ENCODE results near the gene OR10A6. TPM values are rescaled to one million over a fixed set of nuclear protein-coding genes. Genes with fewer than 3 reads are reported as not detected.

OR10A6 gene
- total and polyA plus RNA-seq, 2 donors (not counting 1 experiment from before 2014, with no cell fraction given) = not detected

- intact Hi-C loops (cut with micrococcal nuclease) = no loop called here
- Histone ChIP-seq H3K9ac (ENCODE audit: low read length) (no peak overlapping the region), H3K27me3 (replicated peaks in 1 of 4; ENCODE audit: control extremely low read depth in 1 of 4, control insufficient read depth in 3 of 4, insufficient read depth in 4 of 4, low read length in 3 of 4) (peaks cover 0 to 5% (median 0%) of the 10 kb centered on the region in 4 experiments), H3K27ac (ENCODE audit: low read length in 2 of 2) (no peak overlapping the region), H3K4me1 (ENCODE audit: control insufficient read depth in 2 of 2, insufficient read depth in 2 of 2, low read length in 2 of 2) (no peaks in the 10 kb centered on the region), H3K4me2 (replicated peaks; ENCODE audit: low read depth, low read length, poor library complexity, severe bottlenecking) (no peak overlapping the region), H3K79me2 (ENCODE audit: control insufficient read depth, insufficient read depth, low read length) (no peaks in the 10 kb centered on the region), H3K9me3 (ENCODE audit: control extremely low read depth in 1 of 3, control insufficient read depth in 2 of 3, insufficient read depth in 1 of 3, low read length in 2 of 3) (peaks cover 0 to 1% (median 0%) of the 10 kb centered on the region in 3 donors), H2AFZ (ENCODE audit: insufficient read depth, low read depth, low read length, poor library complexity, severe bottlenecking) (no peak overlapping the region), H3K4me3 (ENCODE audit: control extremely low read depth in 1 of 5, extremely low read depth in 1 of 5, insufficient read depth in 1 of 5, low read depth in 2 of 5, low read length in 4 of 5) (no peak overlapping the region), H4K20me1 (ENCODE audit: control insufficient read depth, insufficient read depth, low read length, poor library complexity, severe bottlenecking) (no peaks in the 10 kb centered on the region), H3K36me3 (replicated peaks in 1 of 2; ENCODE audit: control extremely low read depth in 1 of 2, control insufficient read depth in 1 of 2, extremely low read depth in 1 of 2, insufficient read depth in 2 of 2, low read length in 1 of 2) (no peaks in the 10 kb centered on the region)
- DNase-seq = no peak
- H3K4me1 Mint-ChIP-seq = peaks cover 6% of the 10 kb centered on the region
- ChIA-PET POLR2A (no interaction called here), CTCF (no interaction called here)
- WGBS (ENCODE audit: insufficient coverage) = no CpG with 5 or more reads among the region's 1 CpG
- no peak for ATAC-seq (ENCODE audit: low read depth)
- no peaks in the 10 kb centered on the region for H3K9me3 Mint-ChIP-seq (ENCODE audit: insufficient read depth)
- TF ChIP-seq EZH2 (IDR thresholded peaks at IDR 0.05; ENCODE audit: borderline replicate concordance, insufficient read depth, low read depth, low read length, poor library complexity, severe bottlenecking) = no peak
- TF ChIP-seq CTCF (IDR thresholded peaks at IDR 0.05) = no peak
- H3K27ac Mint-ChIP-seq = no peak overlapping the region
- H3K27me3 Mint-ChIP-seq = peaks cover 30% of the 10 kb centered on the region
- H3K4me3 Mint-ChIP-seq = no peak overlapping the region
These were observed 5.5 kb upstream of the OR10A6 start for GRCh38 chr11:7936615-7937014.

- no peaks in the 10 kb centered on the region for H4K20me1 ChIP-seq (ENCODE audit: control insufficient read depth, insufficient read depth, low read length, poor library complexity, severe bottlenecking)
- CTCF ChIA-PET = no interaction called here
- H2AFZ ChIP-seq (ENCODE audit: insufficient read depth, low read depth, low read length, poor library complexity, severe bottlenecking) = no peak overlapping the region
- H3K9ac ChIP-seq (ENCODE audit: low read length) = no peak overlapping the region
- no peaks in the 10 kb centered on the region for H3K36me3 ChIP-seq (replicated peaks in 1 of 2; ENCODE audit: control extremely low read depth in 1 of 2, control insufficient read depth in 1 of 2, extremely low read depth in 1 of 2, insufficient read depth in 2 of 2, low read length in 1 of 2)
- ATAC-seq (ENCODE audit: low read depth) = no peak
- no peaks in the 10 kb centered on the region for H3K4me1 ChIP-seq (ENCODE audit: control insufficient read depth in 2 of 2, insufficient read depth in 2 of 2, low read length in 2 of 2)
- no peaks in the 10 kb centered on the region for H3K9me3 ChIP-seq (ENCODE audit: control extremely low read depth in 1 of 3, control insufficient read depth in 2 of 3, insufficient read depth in 1 of 3, low read length in 2 of 3)
- H3K27me3 Mint-ChIP-seq = peaks cover 42% of the 10 kb centered on the region
- TF ChIP-seq CTCF (IDR thresholded peaks at IDR 0.05) = no peak
- TF ChIP-seq EZH2 (IDR thresholded peaks at IDR 0.05; ENCODE audit: borderline replicate concordance, insufficient read depth, low read depth, low read length, poor library complexity, severe bottlenecking) = no peak
- no peak overlapping the region for H3K27ac Mint-ChIP-seq
- H3K4me3 ChIP-seq (ENCODE audit: control extremely low read depth in 1 of 5, extremely low read depth in 1 of 5, insufficient read depth in 1 of 5, low read depth in 2 of 5, low read length in 4 of 5) = no peak overlapping the region
- DNase-seq = no peak
- H3K9me3 Mint-ChIP-seq (ENCODE audit: insufficient read depth) = no peaks in the 10 kb centered on the region
- intact Hi-C loops (cut with micrococcal nuclease) = no loop called here
- H3K79me2 ChIP-seq (ENCODE audit: control insufficient read depth, insufficient read depth, low read length) = no peaks in the 10 kb centered on the region
- H3K4me1 Mint-ChIP-seq = no peaks in the 10 kb centered on the region
- POLR2A ChIA-PET = no interaction called here
- peaks cover 0 to 18% (median 4%) of the 10 kb centered on the region in 4 experiments for H3K27me3 ChIP-seq (replicated peaks in 1 of 4; ENCODE audit: control extremely low read depth in 1 of 4, control insufficient read depth in 3 of 4, insufficient read depth in 4 of 4, low read length in 3 of 4)
- no peak overlapping the region for H3K4me2 ChIP-seq (replicated peaks; ENCODE audit: low read depth, low read length, poor library complexity, severe bottlenecking)
- H3K27ac ChIP-seq (ENCODE audit: low read length in 2 of 2) = no peak overlapping the region
- WGBS (ENCODE audit: insufficient coverage) = 82% methylated on average over 3 of the region's 6 CpGs
- no peak overlapping the region for H3K4me3 Mint-ChIP-seq
These were observed 3.4 kb downstream of the OR10A6 start for GRCh38 chr11:7927635-7928034.
